Fibroblast of skin of right biceps (primary cell): ENCODE results near the gene PDAP1.

Experiments
- DNase-seq: peaks from one replicate; pipeline ENCODE4 v3.0.0-alpha.2; 2013

Gene PDAP1

DNA sequence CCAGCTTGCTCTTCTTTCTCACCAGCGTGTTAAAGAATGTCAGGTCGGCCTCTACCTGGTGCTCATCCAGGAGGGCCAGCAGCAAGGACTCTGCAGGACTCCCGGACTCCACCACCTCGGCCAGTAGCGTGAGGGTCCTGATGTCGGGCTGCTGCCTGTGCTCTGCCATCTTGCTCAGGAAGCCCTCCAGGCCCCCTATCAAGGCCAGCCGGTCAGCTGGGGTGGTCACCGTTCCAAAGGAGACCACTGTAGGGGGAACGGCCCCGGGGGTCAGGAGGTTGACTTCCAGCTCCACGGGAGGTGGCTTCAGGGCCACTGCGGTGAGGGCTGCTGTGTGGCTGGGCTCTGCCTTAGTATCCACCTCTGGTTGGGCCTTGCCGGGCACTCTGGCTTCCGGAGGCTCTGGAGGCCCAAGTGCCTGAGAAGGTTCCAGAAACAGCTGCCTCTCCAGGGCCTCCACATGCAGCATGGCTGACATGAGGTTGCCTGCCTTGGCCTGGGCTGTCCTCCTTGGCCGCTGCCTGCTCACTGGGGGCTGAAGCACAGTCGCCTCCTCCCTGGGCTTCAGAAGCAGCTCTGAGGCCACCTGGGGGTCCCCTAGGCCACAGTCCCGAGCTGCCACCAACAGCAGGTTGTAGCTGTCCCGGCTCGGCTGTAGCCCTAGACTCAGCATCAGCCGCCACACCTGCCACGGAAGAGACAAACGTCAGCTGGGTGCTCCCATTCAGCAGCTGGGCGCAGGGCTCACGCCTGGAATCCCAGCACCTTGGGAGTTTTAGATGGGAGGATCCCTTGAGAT lies 16.7 kb upstream of the PDAP1 start:
- no peak for DNase-seq

DNA sequence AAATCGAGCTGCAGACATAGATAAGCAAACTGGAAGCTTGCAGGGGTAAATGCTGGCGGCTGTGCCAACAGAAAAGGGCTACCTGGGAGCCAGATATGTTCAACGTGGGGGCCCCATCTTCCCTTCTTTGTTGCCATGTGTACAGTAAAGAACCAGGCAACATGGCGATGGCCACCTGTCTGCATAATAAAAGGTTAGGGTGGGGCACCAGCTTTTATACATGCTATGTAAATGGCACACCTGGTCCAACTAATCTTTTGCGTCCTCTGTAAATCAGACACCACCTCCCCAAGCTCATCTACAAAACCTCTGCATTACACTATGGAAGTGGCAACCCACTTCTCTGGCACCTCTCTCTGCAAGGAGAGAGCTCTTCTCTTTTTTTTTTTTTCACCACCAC lies 14.2 kb upstream of the PDAP1 start:
- no peak for DNase-seq

DNA sequence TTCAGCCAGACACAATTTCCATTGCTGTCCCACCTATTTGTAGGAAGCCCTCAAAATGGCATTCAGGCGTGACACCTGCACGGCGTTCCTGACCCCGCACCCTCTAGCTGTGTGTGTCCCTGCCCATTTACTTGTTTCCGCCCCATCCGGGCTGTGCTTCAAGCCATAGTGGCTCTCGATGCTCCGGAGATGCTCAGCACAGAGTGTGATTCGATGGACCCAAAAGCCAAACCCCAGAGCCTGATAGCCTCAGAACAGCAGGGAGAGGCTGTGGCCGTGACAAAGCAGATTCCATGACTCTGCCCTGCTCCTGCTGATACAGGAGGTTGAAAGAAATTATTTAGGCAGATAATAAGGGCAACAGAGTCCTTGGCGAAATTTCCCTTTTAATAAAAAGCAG lies 13.8 kb upstream of the PDAP1 start:
- DNase-seq = no peak

DNA sequence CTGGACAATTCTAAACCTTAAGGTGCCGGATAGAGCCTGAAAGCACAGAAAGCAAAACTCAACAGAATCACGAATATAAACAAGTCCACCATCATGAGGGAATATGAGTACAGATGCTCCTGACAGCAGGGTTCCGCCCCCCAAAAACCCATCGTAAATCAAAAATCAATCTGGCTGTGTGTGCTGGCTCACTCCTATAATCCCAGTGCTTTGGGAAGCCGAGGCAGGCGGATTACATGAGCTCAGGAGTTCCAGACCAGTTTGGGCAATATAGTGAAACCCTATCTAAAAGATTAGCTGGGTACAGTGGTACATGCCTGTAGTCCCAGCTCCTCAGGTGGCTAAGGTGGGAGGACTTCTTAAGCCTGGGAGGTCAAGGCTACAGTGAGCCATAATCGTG lies 12.6 kb upstream of the PDAP1 start:
- no peak for DNase-seq

DNA sequence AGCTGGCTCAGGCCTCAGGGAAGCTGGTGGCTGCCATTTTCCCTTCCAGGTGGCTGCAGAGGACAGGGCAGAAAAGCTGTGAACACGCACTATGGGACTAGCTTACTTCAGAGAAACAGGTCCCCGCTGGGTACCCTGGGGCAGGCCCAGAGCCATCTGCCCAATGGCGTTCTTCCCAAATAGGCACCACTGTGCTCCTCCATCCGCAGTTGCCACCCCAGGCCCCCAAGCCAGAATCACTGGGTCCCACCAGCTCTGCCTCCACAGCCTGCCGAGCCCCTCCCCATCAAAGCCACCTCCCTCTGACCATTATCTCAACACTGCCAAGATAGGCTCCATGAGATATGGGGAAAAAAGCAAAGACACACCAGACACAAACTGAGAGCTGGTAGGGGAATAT lies 11.8 kb upstream of the PDAP1 start:
- no peak for DNase-seq

DNA sequence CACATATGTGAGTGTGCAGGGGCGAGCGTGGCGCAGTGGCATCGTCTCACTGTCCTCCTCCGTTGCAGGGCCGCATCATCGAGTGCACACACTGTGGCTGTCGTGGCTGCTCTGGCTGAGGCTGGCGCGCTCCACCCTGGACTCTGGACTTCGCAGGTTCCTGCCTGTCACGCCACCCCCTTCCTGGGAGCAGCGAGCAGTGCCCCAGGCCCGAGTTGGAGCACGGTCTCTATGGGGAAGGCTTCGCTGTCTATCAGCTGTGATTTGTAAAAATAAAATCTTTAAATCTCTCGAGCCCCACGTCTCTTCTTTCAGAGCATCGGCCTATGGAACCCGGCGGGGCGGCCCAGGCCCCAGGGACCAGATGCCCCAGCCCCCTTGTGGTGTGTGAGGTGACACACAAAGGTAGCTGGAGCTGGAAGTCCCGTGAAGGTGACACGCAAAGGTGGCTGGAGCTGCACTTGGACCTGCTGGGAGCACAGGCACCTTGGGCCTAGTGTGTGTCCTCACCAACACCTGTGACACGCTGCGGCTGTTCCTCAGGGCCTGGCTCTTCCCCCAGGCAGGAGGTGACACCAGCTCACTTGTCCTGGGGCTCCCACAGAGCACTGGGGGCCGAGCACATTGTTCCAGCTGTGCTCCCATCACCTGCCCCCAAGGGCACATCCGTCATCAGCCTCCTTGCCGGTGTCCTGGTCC lies 11.1 kb upstream of the PDAP1 start:
- DNase-seq = no peak

DNA sequence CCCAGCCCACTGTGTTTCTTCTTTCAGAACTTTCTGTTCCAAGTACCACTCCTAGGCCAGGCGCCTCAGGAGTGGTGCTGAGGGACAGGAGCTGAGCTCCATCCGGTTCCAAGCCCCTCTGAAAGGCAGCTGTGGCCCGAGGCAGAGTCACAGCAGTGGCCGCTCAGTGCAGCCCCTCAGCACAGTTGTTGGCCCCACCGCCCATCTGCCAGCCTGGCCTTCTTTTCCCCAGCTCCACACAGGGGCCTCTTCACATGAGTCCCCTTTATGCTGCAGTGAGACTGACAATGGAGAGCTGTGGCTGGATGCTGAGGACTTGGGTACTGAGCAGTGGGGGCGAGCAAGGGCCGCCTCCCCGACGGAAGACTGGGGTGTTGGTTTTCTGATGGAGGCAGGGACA lies 9.9 kb upstream of the PDAP1 start:
- DNase-seq = no peak

DNA sequence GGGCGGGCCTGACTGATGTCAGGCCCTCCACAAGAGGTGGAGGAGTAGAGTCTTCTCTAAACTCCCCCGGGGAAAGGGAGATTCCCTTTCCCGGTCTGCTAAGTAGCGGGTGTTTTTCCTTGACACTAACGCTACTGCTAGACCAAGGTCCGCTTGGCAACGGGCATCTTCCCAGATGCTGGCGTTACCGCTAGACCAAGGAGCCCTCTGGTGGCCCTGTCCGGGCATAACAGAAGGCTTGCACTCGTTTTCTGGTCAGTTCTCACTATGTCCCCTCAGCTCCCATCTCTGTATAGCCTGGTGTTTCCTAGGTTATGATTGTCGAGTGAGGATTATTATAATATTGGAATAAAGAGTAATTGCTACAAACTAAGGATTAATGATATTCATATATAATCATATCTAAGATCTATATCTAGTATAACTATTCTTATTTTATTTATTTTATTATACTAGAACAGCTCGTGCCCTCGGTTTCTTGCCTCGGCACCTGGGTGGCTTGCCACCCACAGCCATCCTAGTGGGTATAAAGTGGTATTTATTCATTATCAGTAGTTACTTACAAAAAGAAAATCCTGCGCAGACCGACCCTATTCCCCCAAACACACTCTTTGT lies 7.2 kb upstream of the PDAP1 start:
- DNase-seq = peak; percentile 47

DNA sequence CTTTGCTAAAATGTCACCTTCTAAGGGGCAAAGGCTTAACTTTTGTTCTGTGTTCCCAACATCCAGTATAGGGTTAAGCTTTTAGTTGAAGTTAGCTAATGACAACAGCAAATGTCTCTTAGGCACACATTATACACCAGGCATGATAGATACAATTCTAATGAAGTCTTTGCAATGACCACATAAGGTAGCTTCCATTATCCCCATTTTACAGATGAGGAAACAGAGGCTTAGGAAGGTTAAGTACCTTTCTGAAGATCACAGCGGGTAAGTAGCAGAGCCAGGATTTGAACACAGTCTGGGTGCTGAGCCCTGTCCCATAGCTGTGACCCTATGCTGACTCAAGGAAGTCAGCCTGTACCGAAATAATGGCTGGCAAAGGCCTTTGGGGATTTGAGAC lies 2.2 kb upstream of the PDAP1 start:
- no peak for DNase-seq

DNA sequence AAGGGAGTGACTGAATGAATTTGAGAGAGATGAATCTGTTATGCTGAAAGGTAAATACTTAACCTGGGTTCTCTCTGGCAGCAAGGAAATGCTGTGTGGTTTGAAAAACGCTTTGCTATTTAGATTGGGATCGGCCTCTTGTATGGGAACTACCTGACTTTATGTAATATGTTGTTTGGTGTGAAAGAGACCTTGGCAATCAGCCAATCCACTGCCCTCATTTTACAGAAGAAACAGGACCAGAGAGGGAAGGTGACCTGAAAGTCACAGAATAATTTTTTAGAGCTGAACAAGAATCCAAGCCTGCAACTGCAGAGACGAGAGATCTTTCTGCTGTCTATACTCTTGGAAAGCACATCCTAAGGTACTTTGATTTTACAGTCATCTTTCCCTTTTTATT lies 1.4 kb upstream of the PDAP1 start:
- DNase-seq = no peak

DNA sequence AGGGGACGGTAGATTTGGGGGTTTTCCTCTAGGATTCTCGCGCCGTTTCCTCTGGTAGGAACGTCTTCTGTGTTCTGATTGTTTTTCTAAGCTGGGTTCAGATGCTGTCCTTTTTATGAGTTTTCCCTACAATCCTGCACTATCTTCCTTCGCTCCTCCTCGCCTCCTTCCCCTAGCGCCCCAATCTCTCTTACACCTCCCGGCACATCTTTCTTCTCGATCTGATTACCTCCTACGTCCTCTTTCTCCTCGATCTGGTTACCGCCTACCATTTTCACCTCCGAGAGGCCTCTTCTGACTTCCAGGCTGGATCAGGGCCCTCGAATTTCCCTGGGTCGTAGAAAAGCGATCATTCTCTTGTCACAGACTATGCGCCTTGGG lies 785 bp upstream of the PDAP1 start:
- no peak for DNase-seq

DNA sequence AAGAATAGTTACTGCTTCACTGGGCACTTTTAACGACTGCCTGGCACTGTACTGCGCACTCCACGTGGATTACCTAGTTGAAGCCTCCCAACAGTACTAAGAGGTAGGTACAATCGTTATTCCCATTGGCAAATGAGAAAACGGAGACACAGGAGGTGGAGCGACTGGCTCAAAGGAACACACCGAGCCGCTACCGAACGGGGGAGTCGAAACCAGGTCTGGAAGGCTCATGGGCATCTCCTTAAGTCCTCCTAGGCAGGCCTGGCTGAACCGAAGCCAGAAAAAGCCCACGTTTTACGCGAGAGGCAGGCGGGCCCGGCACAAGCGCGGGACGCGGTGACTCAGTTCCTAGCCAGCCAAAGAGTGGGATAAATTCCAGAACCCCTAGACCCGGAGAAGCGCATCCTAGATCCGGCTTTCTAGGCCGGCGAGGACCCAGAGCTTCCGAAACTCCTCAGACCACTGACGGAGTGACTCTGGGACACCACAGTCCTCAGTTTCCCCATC lies 472 bp downstream of the PDAP1 start:
- DNase-seq = peak; percentile 83

DNA sequence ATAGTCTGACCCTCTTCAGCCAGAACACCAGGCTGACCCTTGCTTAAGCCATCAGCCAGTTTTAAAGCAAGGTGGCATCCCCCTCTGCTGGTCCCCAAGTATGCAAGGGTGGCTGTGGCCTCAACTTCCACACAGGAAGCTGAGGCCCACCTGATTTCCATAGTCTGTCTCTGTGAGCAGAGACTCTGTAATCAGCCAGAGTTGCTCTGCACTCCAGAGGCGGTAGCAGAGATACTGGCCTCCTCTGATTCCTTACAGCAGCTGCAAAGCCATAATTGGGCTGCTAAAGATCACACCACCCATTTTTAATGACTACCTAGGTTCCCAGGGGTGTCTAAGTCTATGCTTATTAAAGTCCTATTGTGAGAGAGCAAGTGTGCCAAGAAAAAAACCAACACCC lies 1.8 kb downstream of the PDAP1 start:
- DNase-seq = no peak

DNA sequence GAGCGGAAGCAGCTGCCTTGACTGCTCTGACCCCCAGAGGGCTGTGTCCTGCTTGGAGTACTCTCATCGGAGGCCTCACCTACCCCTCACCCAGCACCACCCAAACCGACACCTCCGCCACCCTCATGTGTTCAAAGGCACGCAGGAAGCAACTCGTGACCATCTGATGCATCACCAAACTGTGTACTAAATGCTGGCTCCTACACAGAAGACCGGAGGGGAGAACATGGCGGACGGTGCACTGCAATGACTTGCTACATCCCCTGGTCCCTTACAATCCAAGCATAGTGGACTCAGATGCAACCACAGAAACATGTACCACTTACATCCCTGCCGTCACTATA lies 3.4 kb downstream of the PDAP1 start:
- no peak for DNase-seq

DNA sequence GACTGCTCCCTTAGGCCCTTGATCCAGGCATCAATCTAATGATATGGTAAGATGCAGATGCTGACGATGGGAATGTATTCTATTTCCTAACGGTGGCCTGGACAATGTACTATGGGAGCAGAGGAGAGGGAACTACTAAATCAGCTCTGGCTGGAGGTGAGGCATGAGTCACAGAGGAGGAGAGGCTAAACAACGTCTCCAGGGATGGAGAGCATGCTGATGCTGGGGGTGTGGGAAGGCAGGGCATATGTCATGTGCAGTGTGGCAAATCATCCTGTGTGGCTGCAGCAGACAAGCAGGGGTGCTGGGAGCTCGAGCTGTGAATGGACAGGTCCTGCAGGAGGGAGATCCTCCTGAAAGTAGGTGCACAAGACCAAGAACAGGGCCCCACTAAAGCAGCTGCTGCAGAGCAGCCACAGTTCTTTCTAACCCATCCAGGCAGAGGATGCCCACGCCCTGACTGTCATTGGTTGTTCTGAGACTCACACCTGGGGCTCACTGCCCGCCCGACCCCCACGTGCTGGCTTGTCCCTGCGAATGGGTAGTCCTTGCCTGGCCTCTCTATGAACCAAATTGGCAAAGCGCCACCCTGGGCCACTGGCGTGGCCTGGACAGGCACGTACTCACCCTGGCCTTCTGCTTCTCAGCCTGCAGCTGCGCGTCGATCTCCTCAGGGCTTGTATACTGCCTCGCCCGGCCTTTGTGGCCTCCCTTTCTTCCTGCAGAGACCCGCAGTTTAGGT lies 4.0 kb downstream of the PDAP1 start:
- DNase-seq = peak; percentile 18

DNA sequence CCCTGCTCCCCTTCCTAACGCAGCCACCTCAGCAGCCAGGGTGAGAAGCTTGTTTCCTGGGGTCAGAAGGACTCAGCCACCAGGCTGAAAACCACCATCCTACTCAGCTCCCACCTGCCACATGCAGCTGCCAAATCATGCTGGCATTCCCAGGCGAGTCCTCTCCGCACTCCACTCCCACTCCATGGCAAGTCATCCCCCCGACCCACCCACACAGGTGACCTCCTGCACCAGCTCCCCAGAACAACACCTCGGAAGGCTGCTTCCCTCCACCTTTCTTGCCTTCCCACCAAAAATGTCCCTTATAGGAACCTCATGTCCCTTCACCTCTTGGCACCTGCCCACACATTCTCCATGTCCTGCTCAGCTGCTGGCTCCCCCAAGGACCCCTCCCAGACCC lies 4.6 kb downstream of the PDAP1 start:
- DNase-seq = no peak

DNA sequence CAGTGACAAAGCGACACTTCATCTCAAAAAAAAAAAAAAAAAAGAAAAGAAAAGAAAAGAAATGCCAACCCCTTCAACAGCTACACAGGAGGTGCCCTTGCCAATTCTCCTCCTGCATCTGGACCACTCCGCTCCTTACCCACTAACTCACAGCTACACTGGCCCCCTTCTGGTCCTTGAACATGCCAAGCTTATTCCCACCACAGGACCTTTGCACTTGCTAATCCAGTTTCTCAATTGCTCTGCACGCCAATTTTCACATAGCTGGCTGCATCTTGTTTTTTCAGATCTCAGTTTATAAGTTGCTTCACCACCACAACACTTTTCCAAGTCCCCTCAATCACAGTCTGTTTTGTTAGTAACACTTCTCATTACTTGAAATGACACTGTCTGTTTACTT lies 5.5 kb downstream of the PDAP1 start:
- DNase-seq = no peak

DNA sequence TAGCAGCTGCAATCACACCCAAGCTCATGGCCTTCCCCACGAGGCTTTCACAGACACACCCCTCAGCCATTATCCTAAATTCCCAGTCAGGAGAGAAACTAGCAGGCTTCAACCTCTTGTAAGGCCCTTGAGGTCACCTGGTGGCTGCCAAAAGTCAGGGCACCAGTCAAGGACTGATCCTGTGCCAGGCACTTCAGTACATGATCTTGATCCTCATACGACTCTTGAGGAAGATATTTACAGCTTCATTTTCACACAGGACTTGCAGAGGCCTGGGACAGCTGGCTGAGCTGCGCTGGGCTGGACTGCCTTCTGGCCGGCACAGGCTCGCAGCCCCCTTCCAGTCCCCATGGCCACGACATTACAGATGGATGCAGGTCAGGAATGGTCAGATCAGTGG lies 8.8 kb downstream of the PDAP1 start:
- no peak for DNase-seq

DNA sequence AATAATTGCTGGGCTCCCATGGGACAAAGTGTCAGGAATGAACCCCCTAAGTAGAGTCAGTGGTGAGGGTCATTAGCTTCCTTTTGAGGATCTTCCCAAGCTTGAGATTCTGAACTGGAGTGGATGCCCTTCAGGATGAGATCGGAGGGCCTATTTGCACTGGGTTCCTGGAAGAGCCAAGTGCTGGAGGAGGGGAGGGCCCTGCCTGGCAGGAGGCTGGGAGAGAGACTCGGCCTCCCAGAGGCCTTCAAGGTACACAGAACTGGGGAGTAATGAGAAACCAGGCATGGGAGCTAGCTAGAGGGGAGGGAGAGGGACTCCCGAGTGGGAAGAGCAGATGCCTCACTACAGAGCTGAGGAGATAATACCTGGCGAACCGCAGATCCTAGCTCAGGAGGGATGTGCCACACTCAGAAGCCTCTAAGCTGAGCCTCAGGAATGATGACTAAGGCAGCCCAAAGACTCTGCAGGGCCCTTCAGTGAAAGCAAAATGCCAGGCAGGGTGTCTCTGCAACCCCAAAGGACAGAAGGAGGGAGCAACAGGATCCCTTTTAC lies 9.4 kb downstream of the PDAP1 start:
- DNase-seq = no peak

DNA sequence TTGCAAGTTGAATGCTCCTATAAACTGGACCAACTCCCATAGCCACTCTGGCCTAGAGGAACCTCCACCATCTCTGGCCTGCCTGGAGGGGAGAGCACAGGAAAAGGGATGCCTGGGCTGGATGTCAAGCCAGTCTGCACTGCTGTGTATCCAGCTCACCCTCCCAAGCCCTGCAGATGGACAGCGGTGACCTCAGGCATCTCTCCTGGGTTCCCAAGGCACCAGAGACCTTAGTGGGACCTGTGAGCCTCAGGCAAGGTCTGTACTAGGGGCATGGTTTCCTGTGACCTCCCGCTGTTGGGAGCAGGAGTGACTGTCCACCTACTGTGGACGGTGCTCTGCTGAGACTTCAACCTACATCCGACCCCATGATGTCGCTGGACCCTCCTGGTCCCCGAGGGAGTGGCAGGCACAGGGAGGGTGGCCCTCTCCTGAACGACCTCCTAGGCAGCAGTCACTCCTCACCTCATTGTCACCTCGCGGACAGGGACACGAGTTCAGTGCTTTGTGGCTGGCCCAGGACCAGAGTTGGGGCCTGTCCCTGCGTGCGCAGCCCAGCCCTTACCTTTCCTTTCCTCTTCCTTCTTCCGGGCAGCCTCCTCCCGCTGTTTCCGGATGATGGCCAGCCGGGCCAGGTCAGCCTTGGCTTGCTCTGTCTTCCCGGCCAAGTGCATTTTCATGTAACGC lies 11.0 kb downstream of the PDAP1 start:
- no peak for DNase-seq

DNA sequence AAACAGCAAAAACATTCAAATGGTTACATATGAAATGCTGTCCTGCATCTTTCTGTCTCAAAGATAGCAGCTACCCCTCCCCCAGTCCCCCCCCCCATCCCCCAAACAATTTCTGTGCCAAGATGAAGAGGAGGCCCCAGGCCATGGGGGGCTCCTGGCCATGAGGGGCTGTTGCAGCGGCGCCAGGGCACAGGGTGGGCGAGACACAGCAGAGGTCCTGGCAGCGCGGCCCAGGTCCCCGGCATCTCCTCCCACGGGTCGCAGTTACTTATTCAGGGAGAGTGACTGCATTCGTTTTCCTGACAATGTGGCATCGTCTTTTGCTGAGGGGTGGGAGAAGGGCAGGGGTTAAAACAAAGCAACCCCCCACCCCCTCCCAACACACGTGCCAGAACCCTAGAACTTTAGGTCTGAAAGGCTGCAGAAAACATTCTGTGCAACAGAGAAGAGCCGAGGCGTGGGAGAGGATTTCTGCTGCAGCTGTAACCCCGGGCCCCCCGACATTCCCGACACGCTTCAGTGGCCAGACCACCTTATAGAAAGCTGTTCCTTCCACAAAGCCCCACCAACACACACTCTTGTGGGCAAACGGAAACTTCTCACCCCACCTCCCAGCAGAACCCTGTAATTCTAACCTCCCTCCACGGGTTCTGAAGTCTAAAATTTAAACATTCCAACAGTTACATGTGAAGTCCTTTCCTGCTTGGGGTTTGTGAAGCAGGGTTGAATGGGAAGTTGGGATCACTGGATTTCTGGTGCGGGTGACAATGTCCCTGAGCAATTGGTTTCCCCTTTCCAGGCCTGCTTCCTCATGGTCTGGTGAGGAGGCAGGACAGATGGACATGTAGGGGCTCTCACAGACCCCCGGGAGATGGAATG lies 11.7 kb downstream of the PDAP1 start:
- DNase-seq = no peak
